Measurements from ENCODE around the gene PAEP.
"Not testable (repeated sequence)": the region's sequence is repeated elsewhere in the genome, so short reads cannot be mapped to it uniquely, and the experiment has no call there.

PAEP gene

DNA sequence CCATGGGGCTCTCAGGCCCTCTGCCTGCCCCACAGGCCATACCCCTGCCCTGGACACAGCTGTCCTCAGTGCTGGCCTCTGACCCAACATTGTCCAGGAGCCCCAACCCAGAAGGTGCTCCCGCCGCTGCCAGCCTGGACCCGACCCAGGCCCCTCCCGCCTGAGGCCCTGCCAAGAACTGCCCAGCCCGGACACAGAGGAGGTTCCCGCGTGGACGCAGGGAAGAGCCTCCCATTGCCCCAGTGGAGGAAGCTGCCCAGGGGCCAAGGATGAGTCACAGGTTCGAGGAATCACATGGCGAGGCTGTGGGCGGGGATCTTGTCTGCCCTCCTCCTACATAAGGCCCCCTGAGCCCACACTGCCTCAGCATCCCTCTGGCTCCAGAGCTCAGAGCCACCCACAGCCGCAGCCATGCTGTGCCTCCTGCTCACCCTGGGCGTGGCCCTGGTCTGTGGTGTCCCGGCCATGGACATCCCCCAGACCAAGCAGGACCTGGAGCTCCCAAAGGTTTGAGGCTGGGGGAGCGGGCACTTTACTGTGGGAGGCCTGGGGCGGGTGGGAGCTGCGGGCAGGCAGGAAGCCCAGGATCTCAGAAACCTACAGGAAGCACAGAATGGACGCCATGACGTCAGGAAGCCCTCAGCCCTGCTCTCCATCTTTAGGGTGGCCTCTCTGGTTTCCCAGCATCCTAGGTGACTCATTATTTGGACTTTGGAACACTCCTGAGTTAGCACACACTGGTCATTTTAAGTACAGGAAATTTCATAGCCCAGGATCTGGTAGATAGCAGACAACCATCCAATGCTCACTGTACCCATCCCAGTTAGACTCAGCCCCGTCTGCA is at the start of gene PAEP:
Gene PAEP, plus strand, starts transcription at position 366 of the 844 bp plus-strand sequence.
- no peak for DNase-seq (ENCODE audit: low spot score)

DNA sequence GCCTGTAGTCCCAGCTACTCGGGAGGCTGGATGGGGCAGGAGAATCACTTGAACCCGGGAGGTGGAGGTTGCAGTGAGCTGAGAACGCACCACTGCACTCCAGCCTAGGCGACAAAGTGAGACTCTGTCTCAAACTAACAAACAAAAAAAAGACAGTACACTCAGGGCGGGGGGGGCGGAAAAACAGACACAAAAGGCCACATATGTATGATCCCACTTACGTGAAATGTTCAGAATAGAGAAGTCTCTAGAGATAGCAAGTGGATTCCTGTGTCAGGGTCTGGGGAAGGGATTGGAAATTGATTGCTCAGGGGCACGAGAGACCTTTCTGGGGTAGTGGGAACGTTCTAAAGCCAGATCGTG is 49.3 kb upstream of the PAEP start:
- DNase-seq (ENCODE audit: low spot score), result no peak

DNA sequence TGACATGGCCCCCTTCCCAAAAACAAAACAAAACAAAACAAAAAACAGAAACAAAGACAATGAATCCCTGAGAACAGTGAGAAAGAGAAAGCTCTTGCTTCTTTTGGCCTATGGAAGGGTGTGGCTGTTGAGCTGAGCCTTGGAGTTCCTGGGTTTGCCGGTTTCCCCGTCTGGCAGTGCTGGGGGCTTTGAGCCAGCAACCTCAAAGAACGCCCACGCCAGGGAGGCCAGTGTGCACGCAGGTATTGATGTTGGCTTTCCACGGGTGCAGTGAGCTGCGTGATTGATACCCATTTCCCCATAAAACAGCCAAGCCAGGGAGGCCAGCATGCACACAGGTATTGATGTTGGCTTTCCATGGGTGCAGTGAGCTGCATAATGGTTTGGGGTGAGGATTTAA is 48.7 kb upstream of the PAEP start:
- no peak for DNase-seq (ENCODE audit: low spot score)

GRCh38 chr9:135513351-135513846 is 48.2 kb upstream of the PAEP start:
- no peak for DNase-seq (ENCODE audit: low spot score)

- DNase-seq (ENCODE audit: low spot score), result not testable (repeated sequence)
These were observed 47.6 kb upstream of the PAEP start for GRCh38 chr9:135513906-135514305.

DNA sequence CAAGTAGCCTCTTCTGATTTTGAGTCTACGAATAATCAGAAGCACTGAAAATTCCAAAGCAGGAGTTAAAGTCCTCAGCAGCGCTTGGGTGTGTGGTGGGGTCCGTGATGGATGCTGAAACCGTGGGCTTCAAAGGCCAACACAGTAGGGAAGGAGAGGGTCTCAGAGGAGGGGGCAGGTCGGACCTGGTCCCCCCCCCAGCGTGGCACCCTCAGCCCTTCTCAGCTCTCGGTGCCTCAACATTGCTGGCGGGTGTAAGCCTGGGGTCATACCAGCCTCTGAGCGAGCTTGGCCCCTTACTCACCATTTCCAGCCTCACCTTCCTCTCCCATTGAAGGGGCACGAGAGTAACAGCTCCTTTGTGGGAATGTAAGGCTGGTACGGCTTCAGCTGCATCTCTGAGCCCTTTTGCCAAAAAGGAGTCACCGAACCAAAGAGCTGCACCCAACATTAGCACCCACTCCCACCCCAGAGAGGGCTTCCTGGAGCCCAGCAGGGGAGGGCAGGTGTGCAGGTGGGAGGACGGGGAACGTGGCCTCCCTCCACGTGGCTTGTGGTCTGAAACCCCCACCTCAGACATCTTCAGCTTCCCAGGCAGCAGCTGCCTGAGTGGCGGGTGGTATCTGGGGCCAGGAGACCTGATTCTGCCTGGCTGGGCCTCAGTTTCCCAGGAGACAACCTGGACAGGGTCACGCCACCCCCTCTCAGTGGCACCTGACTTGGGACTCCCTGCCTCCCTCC is 47.0 kb upstream of the PAEP start:
- no peak for DNase-seq (ENCODE audit: low spot score)

DNA sequence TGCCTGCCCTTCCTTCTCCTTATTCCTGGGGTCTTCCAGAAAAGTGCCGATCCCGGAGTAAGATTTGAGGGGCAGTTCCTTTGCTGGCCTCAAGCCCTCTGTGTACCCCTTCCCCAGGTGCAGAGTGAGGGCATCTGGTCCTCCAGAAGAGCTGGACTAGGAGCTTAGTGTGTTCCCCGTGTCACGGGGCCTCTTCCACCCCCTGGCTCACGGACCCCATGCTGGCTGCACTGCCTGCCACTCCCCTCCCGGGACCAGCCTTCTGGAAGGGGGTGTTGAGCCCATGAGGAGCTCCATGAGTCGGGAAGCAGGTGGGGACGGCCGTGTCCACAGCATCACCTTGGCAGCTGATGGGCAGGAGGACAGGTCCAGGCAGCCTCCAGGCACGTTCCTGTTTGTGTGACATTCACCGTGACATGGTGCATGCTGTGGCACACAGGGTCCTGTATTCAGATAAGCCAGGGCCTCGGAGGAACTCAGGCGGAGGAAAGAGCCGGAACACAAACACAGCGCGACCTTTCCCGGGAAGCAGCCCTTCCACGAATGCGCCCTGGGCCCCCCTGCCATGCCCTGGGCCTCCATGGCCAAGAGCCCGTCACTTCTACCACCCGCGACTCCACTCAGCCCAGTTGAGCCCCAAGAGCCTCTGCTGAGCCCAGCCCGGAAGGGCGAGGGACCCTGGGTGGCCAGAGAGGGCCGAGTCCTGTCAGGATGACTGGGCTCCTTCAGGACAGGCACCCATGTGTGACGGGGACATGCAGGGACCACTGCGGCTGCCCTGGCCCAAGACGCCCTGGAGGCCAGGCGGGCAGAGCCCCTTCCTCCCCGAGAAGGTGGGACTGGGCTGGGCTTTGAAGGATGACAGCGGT is 46.2 kb upstream of the PAEP start:
- DNase-seq (ENCODE audit: low spot score), result no peak

DNA sequence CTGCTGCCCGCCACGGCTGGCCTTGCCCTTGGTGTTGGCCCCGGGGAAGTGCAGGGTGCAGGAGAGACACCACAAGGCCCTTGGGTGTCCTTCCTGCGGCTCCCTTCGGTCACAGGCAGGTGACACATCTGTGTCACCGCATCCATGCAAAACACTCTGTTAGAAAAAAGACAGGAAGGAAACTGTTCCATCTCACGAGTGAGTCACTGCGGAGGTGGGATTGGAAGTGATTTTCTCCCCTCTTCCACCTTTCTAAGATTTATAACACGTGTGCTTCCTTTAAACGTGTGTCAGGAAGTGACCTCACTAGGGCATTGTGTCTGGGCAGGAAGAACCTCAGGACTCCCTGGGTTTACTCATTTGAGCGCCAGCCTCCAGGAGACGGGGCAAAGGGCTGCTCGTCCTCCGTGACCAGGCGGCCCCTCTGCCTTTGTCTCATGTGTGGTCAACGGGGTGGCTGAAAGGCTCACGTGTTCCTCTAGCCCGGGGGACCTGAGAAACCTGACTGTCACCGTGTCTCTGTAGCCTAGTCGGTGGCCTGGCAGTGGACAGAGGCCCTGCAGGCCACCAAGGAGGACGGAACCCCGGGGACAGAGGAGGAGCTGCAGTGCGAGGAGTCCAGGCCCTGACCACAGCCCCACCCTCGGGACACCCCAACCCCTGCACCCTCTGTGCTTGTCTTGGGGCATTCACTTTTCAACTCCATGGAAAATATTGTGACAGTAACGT is 45.3 kb upstream of the PAEP start:
- DNase-seq (ENCODE audit: low spot score), result no peak

DNA sequence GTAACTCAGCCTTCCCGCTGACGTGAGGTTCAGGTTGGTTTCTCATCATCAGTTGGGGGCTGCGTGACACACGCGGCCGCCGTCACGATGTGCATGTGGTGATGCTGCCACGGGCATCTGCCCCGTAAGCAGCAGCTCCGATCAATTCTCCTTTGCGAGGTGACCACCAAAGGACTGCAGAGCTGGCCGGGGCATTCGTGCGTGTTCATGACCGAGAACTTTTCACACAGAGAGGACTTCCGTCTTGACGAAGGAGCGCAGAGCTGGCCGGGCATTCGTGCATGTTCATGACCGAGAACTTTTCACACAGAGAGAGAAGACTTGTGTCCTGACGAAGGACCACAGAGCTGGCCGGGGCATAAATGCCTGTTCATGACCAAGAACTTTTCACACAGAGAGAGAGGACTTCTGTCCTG is 44.1 kb upstream of the PAEP start:
- no peak for DNase-seq (ENCODE audit: low spot score)

- DNase-seq (ENCODE audit: low spot score), result no peak
These were observed 42.2 kb upstream of the PAEP start for GRCh38 chr9:135519179-135519971.

DNA sequence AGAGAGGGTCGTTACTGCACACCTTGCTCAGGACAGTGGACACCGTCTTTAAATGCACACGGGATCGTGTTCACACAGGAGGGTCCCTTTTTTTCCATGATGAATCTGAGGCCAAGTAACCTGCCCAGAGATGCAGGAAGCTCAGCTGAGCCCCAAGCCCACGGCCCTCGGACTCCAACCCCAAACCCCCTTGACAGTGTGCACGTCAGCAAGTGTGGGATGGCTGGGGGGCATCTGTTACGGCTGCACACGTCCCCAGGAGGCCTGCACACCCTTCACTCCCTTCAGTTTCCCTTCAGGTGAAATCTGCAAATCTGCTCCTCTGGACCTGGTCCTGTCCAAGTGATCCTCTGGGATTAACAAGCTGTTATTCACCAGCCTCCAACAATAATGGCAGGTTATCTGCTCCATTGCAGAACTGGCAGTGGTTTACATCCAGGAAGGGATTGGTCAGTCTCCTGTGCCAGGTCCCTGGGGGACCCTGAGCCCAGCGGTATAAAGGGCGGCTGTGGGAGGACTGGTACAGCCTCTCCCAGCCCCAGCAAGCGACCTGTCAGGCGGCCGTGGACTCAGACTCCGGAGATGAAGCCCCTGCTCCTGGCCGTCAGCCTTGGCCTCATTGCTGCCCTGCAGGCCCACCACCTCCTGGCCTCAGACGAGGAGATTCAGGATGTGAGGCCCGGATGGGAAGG is 40.5 kb upstream of the PAEP start, which contains the start of gene LCN1:
Gene LCN1, plus strand, starts transcription at position 525 of the 692 bp plus-strand sequence. Its CDS starts 58 bp downstream, at position 583.
- no peak for DNase-seq (ENCODE audit: low spot score)

- no peak for DNase-seq (ENCODE audit: low spot score)
These were observed 39.9 kb upstream of the PAEP start for GRCh38 chr9:135521608-135522095.

DNA sequence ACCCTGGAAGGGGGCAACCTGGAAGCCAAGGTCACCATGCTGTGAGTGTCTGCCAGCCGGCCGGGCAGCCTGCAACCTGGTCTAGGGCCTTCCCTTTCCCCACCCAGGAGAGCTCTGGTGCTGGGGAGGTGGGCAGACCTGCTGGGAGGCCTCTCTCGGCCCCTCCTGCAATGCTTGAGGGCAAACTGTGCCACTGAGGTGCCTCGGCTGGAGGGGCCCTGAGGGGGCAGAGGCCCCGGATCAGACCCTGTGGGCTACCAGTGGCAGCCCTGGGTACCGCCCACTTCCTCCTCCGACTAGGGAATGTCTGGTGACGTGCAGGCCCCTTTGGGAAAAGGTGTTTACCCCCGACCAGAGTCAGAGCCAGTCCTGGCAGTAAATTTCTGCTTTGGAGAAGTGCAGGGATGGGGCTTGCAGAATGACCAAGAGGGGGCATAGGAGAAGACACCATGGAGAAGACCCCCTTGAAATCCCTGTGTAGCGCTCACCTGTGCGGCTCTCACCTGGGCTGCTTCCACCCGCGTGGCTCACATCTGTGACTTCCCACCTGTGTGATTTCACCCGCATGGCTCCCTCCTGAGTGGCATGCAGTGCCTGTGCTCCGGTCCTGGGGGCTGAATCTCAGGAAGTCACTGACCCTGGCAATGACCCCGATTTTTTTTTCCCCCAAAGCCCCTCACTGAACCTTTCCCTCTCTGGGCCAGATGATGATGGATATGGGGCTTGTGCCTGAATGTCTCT is 39.2 kb upstream of the PAEP start:
- DNase-seq (ENCODE audit: low spot score), result no peak

- DNase-seq (ENCODE audit: low spot score), result no peak
These were observed 38.6 kb upstream of the PAEP start for GRCh38 chr9:135522931-135523330.

DNA sequence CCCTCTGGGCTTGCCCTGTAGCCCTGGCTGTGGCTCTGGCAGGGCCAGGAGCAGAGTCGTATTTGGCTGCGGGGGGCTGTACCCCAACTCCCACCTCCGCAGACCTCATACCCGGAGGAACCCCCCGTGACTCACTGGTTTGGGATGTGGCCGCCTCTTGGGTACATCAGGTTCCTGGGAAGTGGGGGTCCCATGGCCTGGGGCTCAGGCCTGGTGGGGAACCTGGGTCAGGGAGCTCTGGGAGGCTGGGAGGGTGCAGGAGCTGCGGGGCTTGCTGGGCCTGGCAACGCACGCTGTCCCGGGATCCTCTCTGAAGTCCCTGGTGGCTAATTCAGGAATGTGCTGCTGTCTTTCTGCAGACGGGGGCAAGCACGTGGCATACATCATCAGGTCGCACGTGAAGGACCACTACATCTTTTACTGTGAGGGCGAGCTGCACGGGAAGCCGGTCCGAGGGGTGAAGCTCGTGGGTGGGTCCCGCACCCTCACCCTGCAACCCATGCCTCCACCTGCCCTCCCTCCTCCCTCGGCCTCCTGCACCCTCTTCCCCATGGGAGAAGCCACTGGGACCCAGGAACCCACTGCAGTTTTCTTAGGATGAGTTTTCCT is 37.9 kb upstream of the PAEP start:
- no peak for DNase-seq (ENCODE audit: low spot score)

- no peak for DNase-seq (ENCODE audit: low spot score)
These were observed 37.3 kb upstream of the PAEP start for GRCh38 chr9:135524130-135524861.

DNA sequence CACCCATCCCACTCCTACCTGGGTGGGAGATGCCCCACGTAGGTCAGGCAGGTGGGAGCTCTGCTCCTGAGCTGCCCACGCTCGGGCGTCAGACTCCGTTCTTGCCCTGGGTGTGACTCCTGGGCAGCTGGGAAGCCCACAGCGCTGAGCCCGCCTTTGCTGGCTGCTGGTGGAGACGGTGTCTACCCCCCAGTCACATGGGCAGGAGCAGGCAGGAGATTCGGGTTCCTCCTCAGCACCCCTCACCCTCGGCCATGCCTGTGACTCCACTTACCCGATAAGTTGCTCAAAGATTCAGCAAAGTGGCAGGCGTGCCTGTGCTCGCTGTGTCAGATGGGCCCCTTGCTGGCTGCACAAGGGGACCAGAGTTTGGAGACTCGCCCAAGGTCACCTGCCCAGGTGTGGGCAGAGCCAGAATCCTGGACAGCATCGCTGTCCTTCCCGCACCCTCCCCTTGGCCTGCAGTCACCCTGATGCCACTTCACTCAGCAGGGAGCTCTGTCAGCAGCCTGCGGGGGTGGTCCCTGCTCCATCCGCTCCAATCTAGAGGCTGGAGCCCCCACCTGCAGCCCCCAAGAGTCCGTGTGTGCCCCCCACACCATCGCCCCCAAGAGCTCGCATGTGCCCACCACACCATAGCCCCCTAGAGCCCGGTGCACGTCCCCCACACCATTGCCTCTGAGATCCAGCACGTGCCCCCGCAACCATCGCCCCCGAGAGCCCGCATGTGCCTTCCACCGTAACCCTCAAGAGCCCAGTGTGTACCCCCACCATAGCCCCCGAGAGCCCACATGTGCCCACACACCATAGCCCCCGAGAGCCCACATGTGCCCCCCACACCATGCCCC is 36.1 kb upstream of the PAEP start:
- DNase-seq (ENCODE audit: low spot score), result no peak

Data from HuH-7.5 (cell line).